22Rv1 (cell line): ENCODE measurements around the gene CENPV.
A peak's percentile ranks its signal among the peaks of the same experiment; 100 is the strongest.

Experiments
- H3K27ac ChIP-seq: fragments of 450-650 bp; 2 replicates; pipeline ENCODE4 v1.5.1; 2017
- CTCF ChIP-seq: fragments of 450-650 bp; IDR thresholded peaks from 2 replicates; pipeline ENCODE4 v1.5.1; 2017; ENCODE audit warnings: mild to moderate bottlenecking
- ZFX ChIP-seq: fragments of 450-650 bp; IDR thresholded peaks from 2 replicates; pipeline ENCODE4 v1.6.1; 2017; ENCODE audit warnings: antibody characterized with exemption, borderline replicate concordance

CENPV gene

GRCh38 chr17:16306211-16306610, 47.1 kb downstream of the CENPV start:
- no peak for TF ChIP-seq ZFX
- no peak for TF ChIP-seq CTCF
- no peak overlapping the region for H3K27ac ChIP-seq

GRCh38 chr17:16304830-16305229, 48.4 kb downstream of the CENPV start:
- H3K27ac ChIP-seq = no peak overlapping the region
- peak; percentile 54 for TF ChIP-seq CTCF
- no peak for TF ChIP-seq ZFX

GRCh38 chr17:16302856-16303255, 50.4 kb downstream of the CENPV start:
- no peak for TF ChIP-seq ZFX
- TF ChIP-seq CTCF = no peak
- H3K27ac ChIP-seq = no peak overlapping the region

GRCh38 chr17:16301963-16302855, 51.1 kb downstream of the CENPV start:
- TF ChIP-seq CTCF (no peak), ZFX (no peak)
- no peak overlapping the region for H3K27ac ChIP-seq

GRCh38 chr17:16300554-16300953, 52.7 kb downstream of the CENPV start:
- TF ChIP-seq ZFX (no peak), CTCF (no peak)
- no peak overlapping the region for H3K27ac ChIP-seq

GRCh38 chr17:16298140-16298662, 55.1 kb downstream of the CENPV start:
- H3K27ac ChIP-seq = peak overlapping the region; percentile 87
- TF ChIP-seq ZFX (no peak), CTCF (no peak)

- TF ChIP-seq CTCF (no peak), ZFX (no peak)
- peak overlapping the region; percentile 87 for H3K27ac ChIP-seq
Measured at GRCh38 chr17:16297367-16298139, 55.7 kb downstream of the CENPV start.

- H3K27ac ChIP-seq = peak overlapping the region; percentile 87
Measured at GRCh38 chr17:16296072-16296471, 57.2 kb downstream of the CENPV start.
